Ascending aorta (tissue), 2 donors: ENCODE measurements around the gene EFNA2. TPM values are rescaled to one million over a fixed set of nuclear protein-coding genes. Genes with fewer than 3 reads are reported as not detected.

Experiments used
- DNase-seq, 2 donors: peaks; one replicate each; pipeline ENCODE4 v3.0.0-alpha.2; 2019; ENCODE audit warnings: low spot score in 2 of 2
- H3K27ac ChIP-seq, 2 donors: fragments of 200-600 bp; sonication (generic); one replicate each; pipeline ENCODE4 v1.5.1; 2016 to 2017; ENCODE audit warnings: mild to moderate bottlenecking in 1 of 2
- H3K27me3 ChIP-seq: fragments of 200-600 bp; sonication (generic); one replicate; pipeline ENCODE4 v1.5.1; 2017
- H3K36me3 ChIP-seq, 2 donors: fragments of 200-600 bp; sonication (generic); one replicate each; pipeline ENCODE4 v1.5.1; 2016
- H3K4me1 ChIP-seq, 2 donors: fragments of 200-600 bp; sonication (generic); one replicate each; pipeline ENCODE4 v1.5.1; 2016 to 2017; ENCODE audit warnings: mild to moderate bottlenecking in 1 of 2
- H3K4me3 ChIP-seq, 2 donors: fragments of 200-600 bp; sonication (generic); one replicate each; pipeline ENCODE4 v1.5.1; 2016 to 2017; ENCODE audit warnings: mild to moderate bottlenecking in 1 of 2
- H3K9me3 ChIP-seq, 2 donors: fragments of 200-600 bp; sonication (generic); one replicate each; pipeline ENCODE4 v1.5.1; 2016
- intact Hi-C: fragments of 100-400 bp; cut with DNase I; formaldehyde crosslinking; loops from one replicate; pipeline ENCODE4 v1.15.1; 2023
- total RNA-seq: library from RNA; depleted of rRNA; stranded (reverse); fragments of >200 nt; gene quantifications from one replicate; pipeline ENCODE4 v1.1.0, GENCODE V29; 2016
- TF ChIP-seq, protein P1 (sequence below), 3 experiments: fragments of 200-600 bp in 2 of 3; fragments of 450-650 bp in 1 of 3; sonication (generic) in 2 of 3; IDR thresholded peaks; one replicate each; pipeline ENCODE4 v1.5.1; 2016 to 2019; ENCODE audit warnings: antibody characterized with exemption in 3 of 3, mild to moderate bottlenecking in 1 of 3, moderate library complexity in 1 of 3

The EFNA2 gene
- total RNA-seq, 1 donor from 2014 or later, result not detected

DNA sequence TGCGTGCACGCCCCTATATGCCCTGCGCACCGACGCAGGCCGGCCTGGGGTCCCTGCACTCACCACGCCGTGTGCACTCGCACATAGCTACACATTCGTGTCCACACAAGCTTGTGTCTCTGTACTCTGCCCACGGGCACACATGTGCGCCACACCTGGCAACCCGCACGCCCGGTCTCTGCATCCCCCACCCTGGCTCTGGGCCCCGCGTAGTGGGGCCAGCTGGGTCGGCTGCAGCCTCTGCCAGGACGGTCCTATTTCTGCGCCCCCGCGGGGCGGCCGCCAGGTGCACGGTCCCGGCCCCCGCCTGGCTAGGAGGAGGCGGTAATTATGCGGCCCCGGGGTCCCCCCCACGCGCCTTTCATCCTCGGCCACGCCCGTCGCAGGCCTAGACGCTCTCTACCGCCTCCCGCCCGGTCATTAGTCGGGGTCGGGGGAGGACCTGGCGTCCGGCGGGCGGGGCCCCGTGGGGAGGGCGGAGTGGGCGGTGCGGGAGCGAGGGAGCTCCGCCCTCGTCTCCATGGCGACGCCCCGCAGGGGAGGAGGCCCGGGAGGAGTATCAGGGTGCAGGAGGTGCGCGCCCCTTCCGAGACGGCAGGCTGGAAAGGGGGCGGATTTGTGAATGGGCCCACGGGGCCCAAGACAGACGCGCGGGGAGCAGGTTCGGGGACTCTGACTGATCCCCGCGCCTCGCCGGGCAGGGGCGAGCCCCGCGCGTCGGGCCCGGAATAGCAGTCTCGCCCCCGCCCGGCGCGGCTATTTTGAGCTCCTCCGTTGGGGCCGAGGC is 19.4 kb upstream of the EFNA2 start:
- intact Hi-C loops, result loop anchor here (1.0 to 2.0 kb wide), 2 partner anchors 18 to 46 kb away; partner anchors contain the start of gene MIDN
- Histone ChIP-seq H3K4me1 (peaks cover 30 to 63% of the 10 kb centered on the region in 2 donors), H3K9me3 (no peaks in the 10 kb centered on the region), H3K36me3 (peaks cover 6 to 7% of the 10 kb centered on the region in 2 donors), H3K27ac (peak overlapping the region; percentile 96 to 99), H3K4me3 (peak overlapping the region; percentile 46 to 71), H3K27me3 (no peaks in the 10 kb centered on the region)
- TF ChIP-seq, protein P1, sequence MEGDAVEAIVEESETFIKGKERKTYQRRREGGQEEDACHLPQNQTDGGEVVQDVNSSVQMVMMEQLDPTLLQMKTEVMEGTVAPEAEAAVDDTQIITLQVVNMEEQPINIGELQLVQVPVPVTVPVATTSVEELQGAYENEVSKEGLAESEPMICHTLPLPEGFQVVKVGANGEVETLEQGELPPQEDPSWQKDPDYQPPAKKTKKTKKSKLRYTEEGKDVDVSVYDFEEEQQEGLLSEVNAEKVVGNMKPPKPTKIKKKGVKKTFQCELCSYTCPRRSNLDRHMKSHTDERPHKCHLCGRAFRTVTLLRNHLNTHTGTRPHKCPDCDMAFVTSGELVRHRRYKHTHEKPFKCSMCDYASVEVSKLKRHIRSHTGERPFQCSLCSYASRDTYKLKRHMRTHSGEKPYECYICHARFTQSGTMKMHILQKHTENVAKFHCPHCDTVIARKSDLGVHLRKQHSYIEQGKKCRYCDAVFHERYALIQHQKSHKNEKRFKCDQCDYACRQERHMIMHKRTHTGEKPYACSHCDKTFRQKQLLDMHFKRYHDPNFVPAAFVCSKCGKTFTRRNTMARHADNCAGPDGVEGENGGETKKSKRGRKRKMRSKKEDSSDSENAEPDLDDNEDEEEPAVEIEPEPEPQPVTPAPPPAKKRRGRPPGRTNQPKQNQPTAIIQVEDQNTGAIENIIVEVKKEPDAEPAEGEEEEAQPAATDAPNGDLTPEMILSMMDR (IDR thresholded peaks at IDR 0.05), result no peak
- DNase-seq, result peak in 1 of 2 donors; percentile 91

GRCh38 chr19:1266916-1267476 is 18.7 kb upstream of the EFNA2 start:
- Histone ChIP-seq H3K27ac (peak overlapping the region; percentile 96 to 99), H3K4me3 (peak overlapping the region; percentile 46 to 71), H3K27me3 (no peaks in the 10 kb centered on the region), H3K36me3 (peaks cover 13% of the 10 kb centered on the region in 2 donors), H3K4me1 (peaks cover 37 to 63% of the 10 kb centered on the region in 2 donors), H3K9me3 (no peaks in the 10 kb centered on the region)
- intact Hi-C loops, result loop anchor here (1.0 to 2.0 kb wide), 3 partner anchors 19 to 46 kb away; partner anchors contain the start of gene MIDN
- DNase-seq, result peak in 1 of 2 donors; percentile 83
- TF ChIP-seq, protein P1 (IDR thresholded peaks at IDR 0.05), result peak; percentile 84 to 100 (median 86)

GRCh38 chr19:1267477-1268225 is 18.0 kb upstream of the EFNA2 start:
- intact Hi-C loops, result loop anchor here (1.0 to 2.0 kb wide), 4 partner anchors 23 to 241 kb away; partner anchors contain the start of genes CNN2 and GPX4
- H3K27ac ChIP-seq, result peak overlapping the region; percentile 94 to 95

DNA sequence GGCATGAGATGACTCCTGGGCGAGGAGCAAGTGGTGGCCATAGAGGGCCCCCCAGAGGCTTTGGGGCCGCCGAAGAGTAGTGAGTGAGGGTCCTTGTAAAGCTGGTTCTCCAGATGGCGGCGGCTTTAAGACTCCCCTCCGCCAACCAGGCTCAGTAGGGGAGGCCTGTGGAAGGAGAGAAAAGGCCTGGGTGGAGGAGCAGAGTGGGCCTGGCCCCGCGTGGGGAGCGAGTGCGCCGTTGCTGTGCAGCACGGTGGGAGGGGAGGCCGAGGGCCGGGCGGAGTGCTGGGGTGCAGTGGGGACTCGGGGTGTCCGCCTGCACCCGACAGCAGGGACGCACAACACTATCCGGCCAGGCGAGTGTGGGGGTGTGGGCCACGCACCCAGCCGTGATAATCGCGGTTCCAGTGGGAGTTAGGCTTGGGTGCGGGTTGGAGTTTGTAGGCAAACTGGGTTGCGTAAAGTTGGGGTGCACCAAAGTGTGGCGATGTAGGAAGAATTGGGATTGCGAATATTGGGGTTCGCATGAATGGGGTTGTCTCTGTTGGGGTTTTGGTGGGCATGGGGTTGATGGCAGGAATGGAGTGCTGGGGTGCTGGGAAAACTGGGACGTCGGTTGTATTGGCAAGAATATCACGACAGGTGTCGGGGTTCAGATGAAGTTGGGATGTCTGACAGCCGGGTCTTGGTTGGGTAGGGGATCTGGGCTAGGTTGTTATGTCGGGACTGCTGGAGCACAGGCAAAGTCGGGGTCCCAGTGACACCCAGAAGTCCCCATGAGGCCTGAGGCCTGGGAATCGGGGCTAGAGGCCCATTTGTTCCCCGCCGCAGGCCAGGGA is 17.2 kb upstream of the EFNA2 start:
- intact Hi-C loops, result loop anchor here (1.0 to 2.0 kb wide), 3 partner anchors 19 to 242 kb away; partner anchors contain the start of genes CNN2 and GPX4
- H3K27ac ChIP-seq, result peak overlapping the region; percentile 94 to 95
- DNase-seq, result peak in 1 of 2 donors; percentile 70
- peak overlapping the region in 1 of 2 donors; percentile 14 for H3K4me3 ChIP-seq
- peaks cover 34 to 67% of the 10 kb centered on the region in 2 donors for H3K4me1 ChIP-seq
- no peaks in the 10 kb centered on the region for H3K9me3 ChIP-seq
- H3K36me3 ChIP-seq, result peaks cover 27% of the 10 kb centered on the region in 2 donors
- TF ChIP-seq, protein P1 (IDR thresholded peaks at IDR 0.05), result no peak
- no peaks in the 10 kb centered on the region for H3K27me3 ChIP-seq

More at GRCh38 chr19:1267477-1268225, 18.0 kb upstream of the EFNA2 start:
- Histone ChIP-seq H3K36me3 (peaks cover 19 to 20% of the 10 kb centered on the region in 2 donors), H3K9me3 (no peaks in the 10 kb centered on the region), H3K4me3 (peak overlapping the region in 1 of 2 donors; percentile 71), H3K27me3 (no peaks in the 10 kb centered on the region), H3K4me1 (peaks cover 36 to 61% of the 10 kb centered on the region in 2 donors)
- TF ChIP-seq, protein P1 (IDR thresholded peaks at IDR 0.05), result no peak
- DNase-seq, result no peak
